Effector memory CD4-positive, alpha-beta T cell (primary cell): ENCODE data around the gene CA10.

Source experiments
- DNase-seq, 3 donors: peaks; one replicate each; pipeline ENCODE4 v3.0.0-alpha.2; 2020
- H3K27ac ChIP-seq: 2 replicates; pipeline ENCODE4 v1.7.0; 2013; ENCODE audit warnings: mild to moderate bottlenecking, low read length, moderate library complexity; ENCODE audit not compliant: insufficient read depth, poor library complexity, severe bottlenecking
- H3K27me3 ChIP-seq: replicated peaks from 2 replicates; pipeline ENCODE4 v1.7.0; 2013; ENCODE audit warnings: mild to moderate bottlenecking, low read length; ENCODE audit not compliant: insufficient read depth, control insufficient read depth, poor library complexity, severe bottlenecking
- H3K36me3 ChIP-seq: 2 replicates; pipeline ENCODE4 v1.7.0; 2013; ENCODE audit warnings: mild to moderate bottlenecking, low read length, moderate library complexity; ENCODE audit not compliant: control insufficient read depth, insufficient read depth
- H3K4me1 ChIP-seq: 2 replicates; pipeline ENCODE4 v1.7.0; 2013; ENCODE audit warnings: low read length, mild to moderate bottlenecking; ENCODE audit not compliant: control insufficient read depth, insufficient read depth, poor library complexity, severe bottlenecking
- H3K4me3 ChIP-seq: 2 replicates; pipeline ENCODE4 v1.7.0; 2013; ENCODE audit warnings: low read length, low read depth, mild to moderate bottlenecking; ENCODE audit not compliant: insufficient read depth, poor library complexity, severe bottlenecking
- H3K9me3 ChIP-seq: 2 replicates; pipeline ENCODE4 v1.7.0; 2013; ENCODE audit warnings: mild to moderate bottlenecking, low read length, moderate library complexity; ENCODE audit not compliant: control insufficient read depth

Gene CA10

DNA sequence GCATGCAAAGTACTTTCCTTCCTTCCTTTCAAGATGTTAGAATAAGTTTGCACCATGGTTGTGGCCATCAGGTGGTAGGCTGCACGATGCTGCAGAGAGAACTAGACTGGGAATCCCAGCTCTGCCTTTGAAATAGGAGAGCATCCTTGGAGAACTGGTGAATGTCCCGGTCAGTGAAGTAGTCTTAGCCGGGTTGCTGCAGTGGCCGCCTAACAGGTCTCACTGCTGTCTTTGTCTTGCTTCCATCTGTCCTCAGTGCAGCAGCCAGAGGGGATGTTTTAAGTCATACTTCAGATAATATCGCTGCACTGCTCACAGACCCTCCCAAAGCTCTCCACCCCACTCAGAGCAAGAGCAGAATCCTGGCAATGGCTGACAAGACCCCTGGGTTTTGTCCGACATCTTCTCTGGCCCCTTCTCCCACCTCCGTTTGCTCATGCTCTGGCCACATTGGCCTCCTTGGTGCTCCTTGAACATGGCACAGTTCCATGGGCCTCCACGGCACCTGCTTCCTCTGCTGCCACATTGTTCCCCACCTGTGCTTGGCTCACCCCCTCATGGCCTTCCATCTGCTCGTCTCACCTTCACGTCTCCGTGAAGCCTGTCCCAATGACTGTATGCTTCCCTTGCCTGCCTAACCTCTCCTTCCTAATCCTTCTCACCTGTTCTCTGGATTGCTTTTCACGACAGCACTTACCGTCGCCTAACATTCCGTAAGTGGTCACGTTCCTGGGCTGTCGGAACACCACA is 458.3 kb downstream of the CA10 start:
- no peak overlapping the region for H3K4me3 ChIP-seq
- H3K4me1 ChIP-seq: no peaks in the 10 kb centered on the region
- no peaks in the 10 kb centered on the region for H3K36me3 ChIP-seq
- no peak overlapping the region for H3K27ac ChIP-seq
- DNase-seq: no peak
- H3K9me3 ChIP-seq: no peaks in the 10 kb centered on the region
- H3K27me3 ChIP-seq: no peaks in the 10 kb centered on the region

DNA sequence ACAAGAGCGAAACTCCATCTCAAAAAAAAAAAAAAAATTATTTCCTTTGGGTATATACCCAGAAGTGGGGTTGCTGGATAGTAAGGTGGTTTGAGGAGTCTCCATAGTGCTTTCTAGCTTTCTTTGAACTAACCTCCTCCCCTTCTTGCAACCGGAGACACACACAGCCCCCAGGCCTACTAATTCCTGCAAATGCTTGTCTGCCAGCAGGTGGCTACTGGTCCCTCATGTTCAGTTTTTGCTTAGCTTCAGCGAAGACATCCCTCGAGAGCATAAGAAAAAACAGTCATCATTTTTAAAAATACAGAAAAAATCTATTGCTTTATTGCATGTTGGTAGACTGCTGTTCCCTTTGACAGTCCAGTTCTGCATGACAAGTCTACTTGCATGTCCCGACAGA is 459.2 kb downstream of the CA10 start:
- H3K36me3 ChIP-seq: no peaks in the 10 kb centered on the region
- no peak for DNase-seq
- no peak overlapping the region for H3K4me3 ChIP-seq
- no peak overlapping the region for H3K27ac ChIP-seq
- H3K27me3 ChIP-seq: no peaks in the 10 kb centered on the region
- no peaks in the 10 kb centered on the region for H3K4me1 ChIP-seq
- no peaks in the 10 kb centered on the region for H3K9me3 ChIP-seq

DNA sequence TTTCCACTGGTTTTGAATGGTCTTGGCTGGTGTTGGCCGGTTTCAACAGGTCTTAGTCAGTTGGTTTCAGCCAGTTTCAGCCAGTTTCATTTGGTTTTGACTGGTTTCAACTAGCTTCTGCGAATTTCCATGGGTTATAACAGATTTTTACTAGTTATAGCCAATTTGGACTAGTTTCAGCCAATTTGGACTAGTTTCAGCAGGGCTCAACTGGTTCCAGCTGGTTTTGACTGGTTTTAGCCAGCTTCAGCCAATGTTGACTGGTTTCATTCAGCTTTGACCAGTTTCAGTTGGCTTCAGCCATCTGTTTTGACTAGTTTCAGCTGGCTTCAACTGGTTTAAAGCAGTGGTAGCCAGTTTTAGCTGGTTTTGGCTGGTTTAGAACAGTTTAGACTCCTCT is 465.6 kb downstream of the CA10 start:
- Histone ChIP-seq H3K4me1 (no peaks in the 10 kb centered on the region), H3K27me3 (no peaks in the 10 kb centered on the region), H3K36me3 (no peaks in the 10 kb centered on the region), H3K4me3 (no peak overlapping the region), H3K9me3 (no peaks in the 10 kb centered on the region), H3K27ac (no peak overlapping the region)
- no peak for DNase-seq

DNA sequence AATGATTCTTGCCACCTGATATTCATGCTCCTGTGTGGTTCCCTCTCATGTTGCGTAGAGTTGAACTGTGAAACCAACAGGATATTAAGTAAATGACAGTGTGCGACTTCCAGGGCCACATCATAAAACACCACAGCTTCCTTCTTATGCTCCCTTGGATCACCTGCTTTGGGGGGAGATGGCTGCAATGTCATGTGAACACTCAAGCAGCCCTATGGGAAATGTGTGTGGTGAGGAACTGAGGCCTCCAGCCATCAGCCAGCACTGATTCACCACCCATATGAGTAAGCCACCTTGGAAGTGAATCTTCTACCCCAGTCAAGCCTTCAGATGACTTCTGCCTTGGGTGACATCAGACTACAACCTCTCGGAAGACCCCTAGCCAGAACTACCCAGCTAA is 470.6 kb downstream of the CA10 start:
- Histone ChIP-seq H3K27me3 (no peaks in the 10 kb centered on the region), H3K36me3 (no peaks in the 10 kb centered on the region), H3K9me3 (no peaks in the 10 kb centered on the region), H3K27ac (no peak overlapping the region), H3K4me1 (no peaks in the 10 kb centered on the region), H3K4me3 (no peak overlapping the region)
- DNase-seq: no peak

DNA sequence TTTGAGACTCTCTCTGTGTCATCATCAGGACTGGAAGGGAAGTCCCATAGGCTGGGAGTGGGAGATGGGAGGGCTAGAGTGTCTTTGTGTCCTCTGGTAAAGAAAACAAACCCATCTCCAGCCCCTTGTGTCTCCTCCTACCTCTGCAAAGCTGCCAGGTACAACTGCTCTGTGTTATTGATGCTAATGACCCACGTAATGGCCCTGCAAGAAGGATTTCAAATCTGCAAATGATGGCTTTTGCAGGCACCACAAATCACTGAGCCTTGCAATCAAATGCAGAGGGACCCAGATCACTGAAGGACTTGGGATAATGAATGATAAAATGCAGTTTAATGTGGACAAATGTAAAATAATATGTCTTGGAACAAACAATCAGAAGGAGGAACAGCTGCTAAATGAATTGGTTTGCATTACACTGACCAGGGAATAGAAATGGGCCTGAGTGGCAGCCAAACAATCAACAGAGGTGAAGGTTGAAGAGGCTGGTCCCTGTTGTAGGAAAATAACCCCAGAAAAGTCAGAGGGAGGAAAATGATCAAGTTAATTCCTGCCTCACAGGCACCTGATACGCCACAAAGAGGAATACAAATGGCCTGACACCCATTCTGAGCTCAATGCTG is 473.1 kb downstream of the CA10 start:
- Histone ChIP-seq H3K9me3 (no peaks in the 10 kb centered on the region), H3K4me1 (no peaks in the 10 kb centered on the region), H3K27me3 (no peaks in the 10 kb centered on the region), H3K36me3 (no peaks in the 10 kb centered on the region), H3K27ac (no peak overlapping the region), H3K4me3 (no peak overlapping the region)
- no peak for DNase-seq

DNA sequence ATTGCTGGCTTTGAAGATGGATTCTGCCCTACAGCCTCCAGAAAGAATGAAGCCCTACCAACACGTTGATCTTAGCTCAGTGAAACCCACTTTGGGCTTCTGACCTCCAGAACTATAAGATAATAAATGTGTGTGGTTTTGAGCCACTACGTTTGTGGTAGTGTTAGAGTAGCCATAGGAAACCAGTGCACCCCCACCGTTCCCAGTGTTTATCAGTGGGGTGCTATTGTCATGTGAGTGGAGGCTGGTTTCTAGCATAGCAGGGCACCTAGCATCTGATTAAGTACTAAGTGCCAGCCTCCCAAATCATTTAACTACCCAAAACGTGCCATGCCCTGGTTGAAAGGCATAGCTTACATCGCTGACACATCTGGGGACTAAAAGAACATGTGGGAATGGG is 474.3 kb downstream of the CA10 start:
- DNase-seq: no peak

DNA sequence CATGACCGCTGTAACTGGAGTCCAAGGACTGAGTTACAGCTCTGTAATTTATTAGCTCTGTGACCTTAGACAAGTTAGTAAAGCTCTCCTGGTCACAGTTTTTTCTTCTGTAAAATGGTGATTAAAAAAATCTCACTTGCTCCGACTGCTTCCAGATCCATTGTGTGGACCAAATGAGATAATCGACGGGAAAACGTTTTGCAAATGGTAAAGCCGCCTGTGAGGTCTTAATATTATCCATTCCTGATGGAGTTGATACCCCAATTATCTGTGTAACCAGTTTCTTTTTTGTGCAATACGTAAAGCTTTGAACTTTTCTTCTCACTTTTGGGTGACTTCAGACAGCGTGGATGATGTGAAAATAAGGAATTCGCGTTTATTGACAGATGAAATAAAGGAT is 475.2 kb downstream of the CA10 start:
- Histone ChIP-seq H3K27me3 (no peaks in the 10 kb centered on the region), H3K4me1 (no peaks in the 10 kb centered on the region), H3K9me3 (no peaks in the 10 kb centered on the region), H3K27ac (no peak overlapping the region), H3K4me3 (no peak overlapping the region), H3K36me3 (no peaks in the 10 kb centered on the region)
- no peak for DNase-seq

More for the DNA sequence above, 474.3 kb downstream of the CA10 start:
- no peaks in the 10 kb centered on the region for H3K36me3 ChIP-seq
- H3K9me3 ChIP-seq: no peaks in the 10 kb centered on the region
- H3K4me1 ChIP-seq: no peaks in the 10 kb centered on the region
- H3K27ac ChIP-seq: no peak overlapping the region
- H3K27me3 ChIP-seq: no peaks in the 10 kb centered on the region
- no peak overlapping the region for H3K4me3 ChIP-seq

DNA sequence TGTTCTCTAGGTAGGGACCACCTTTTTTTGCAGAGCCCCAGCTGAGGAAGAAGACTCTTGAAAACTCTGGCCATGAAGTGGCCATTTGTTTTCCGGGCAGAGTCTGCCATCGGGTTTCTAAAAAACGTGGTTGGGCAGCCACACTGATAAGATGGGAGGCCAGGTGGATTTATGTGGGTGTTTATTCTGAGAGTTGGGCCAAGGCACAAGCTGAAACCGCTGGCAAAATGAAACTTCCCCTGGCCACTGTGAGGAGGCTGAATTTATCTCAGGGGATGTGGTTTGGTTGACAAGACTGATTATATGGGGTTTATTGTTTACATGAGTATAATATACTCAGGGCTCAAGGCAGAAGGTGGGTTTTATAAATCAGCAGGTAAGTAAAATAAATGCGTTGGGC is 476.4 kb downstream of the CA10 start:
- Histone ChIP-seq H3K9me3 (no peaks in the 10 kb centered on the region), H3K36me3 (no peaks in the 10 kb centered on the region), H3K4me3 (no peak overlapping the region), H3K27me3 (no peaks in the 10 kb centered on the region), H3K4me1 (no peaks in the 10 kb centered on the region), H3K27ac (no peak overlapping the region)
- no peak for DNase-seq

DNA sequence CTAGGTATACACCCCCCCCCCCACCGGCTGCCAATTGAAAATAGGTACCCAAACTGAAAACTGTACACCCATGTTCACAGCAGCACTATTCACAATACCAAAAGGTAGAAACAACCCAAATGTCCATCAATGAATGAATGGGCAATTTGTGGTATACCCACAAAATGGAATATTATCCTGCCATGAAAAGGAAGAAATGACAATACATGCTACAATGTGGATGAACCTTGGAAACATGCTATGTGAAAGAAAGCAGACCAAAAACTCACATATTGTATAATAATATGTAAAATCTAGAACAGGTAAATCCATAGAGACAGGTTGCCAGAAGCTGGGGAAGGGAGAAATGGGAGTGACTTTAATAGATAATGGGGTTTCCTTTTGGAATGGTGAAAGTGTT is 480.6 kb downstream of the CA10 start:
- Histone ChIP-seq H3K9me3 (no peaks in the 10 kb centered on the region), H3K27me3 (no peaks in the 10 kb centered on the region), H3K36me3 (no peaks in the 10 kb centered on the region), H3K4me1 (no peaks in the 10 kb centered on the region), H3K27ac (no peak overlapping the region), H3K4me3 (no peak overlapping the region)
- no peak for DNase-seq

DNA sequence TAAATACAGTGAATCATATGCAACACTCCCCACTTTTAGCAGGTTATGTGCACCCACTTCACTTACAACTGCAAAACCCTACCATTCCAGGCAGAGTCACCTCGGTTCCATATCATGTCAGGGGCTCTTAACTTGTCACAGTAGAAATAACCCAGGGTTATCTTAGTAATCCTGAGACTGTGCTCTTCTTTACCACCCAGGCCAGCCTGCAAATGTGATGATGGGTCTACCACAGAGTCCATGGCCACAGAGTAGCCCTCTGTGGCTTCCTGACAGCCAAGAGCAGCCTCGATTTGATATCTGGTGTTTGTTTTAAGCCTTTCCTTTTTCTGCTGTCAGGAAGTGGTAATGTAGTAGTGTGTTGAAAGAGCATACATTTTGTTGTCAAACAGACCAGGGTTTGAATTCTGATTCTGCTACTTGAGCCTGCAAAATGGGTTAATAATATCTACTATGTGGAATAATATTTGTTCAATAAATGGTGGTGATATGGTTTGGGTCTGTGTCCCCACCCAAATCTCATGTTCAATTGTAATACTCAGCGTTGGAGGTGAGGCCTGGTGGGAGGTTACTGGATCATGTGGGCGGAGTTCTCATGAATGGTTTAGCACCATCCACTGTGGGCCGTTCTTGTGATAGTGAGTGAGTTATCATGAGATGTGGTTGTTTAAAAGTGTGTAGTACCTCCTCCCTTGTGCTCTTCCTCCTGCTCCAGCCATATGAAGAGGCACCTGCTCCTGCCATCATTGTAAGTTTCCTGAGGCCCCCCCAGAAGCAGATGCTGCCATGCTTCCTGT is 481.6 kb downstream of the CA10 start:
- no peaks in the 10 kb centered on the region for H3K36me3 ChIP-seq
- H3K9me3 ChIP-seq: no peaks in the 10 kb centered on the region
- DNase-seq: no peak
- no peak overlapping the region for H3K27ac ChIP-seq
- no peaks in the 10 kb centered on the region for H3K4me1 ChIP-seq
- no peaks in the 10 kb centered on the region for H3K27me3 ChIP-seq
- H3K4me3 ChIP-seq: no peak overlapping the region
